ENCODE measurements around the gene MCAM. TPM values are rescaled to one million over a fixed set of nuclear protein-coding genes. Genes with fewer than 3 reads are reported as not detected.

The MCAM gene
- total and polyA plus RNA-seq, 4 donors: 274 to 1,386 (median 506) TPM

GRCh38 chr11:119277660-119278059 lies 39.3 kb downstream of the MCAM start:
- no peak overlapping the region for H3K4me3 ChIP-seq (ENCODE audit: low read length in 2 of 2)
- ATAC-seq (ENCODE audit: low FRiP score) (no peak), DNase-seq (no peak)
- peaks cover 0 to 8% of the 10 kb centered on the region in 2 donors for H3K36me3 ChIP-seq (ENCODE audit: control insufficient read depth in 1 of 2, insufficient read depth in 2 of 2, low read length in 1 of 2)
- H3K4me1 ChIP-seq (ENCODE audit: control insufficient read depth in 1 of 2, insufficient read depth in 2 of 2, low read length in 2 of 2): no peaks in the 10 kb centered on the region
- WGBS, 2 donors: 92 to 96% methylated on average over 1 of the region's 1 CpG
- H3K27ac ChIP-seq (ENCODE audit: low read depth in 1 of 2, low read length in 2 of 2): no peak overlapping the region
- intact Hi-C loops (cut with DNase I): no loop called here
- H3K27me3 ChIP-seq (ENCODE audit: control insufficient read depth in 1 of 2, insufficient read depth in 2 of 2, low read length in 1 of 2): no peaks in the 10 kb centered on the region
- H3K9me3 ChIP-seq (ENCODE audit: control insufficient read depth, low read length): no peaks in the 10 kb centered on the region

DNA sequence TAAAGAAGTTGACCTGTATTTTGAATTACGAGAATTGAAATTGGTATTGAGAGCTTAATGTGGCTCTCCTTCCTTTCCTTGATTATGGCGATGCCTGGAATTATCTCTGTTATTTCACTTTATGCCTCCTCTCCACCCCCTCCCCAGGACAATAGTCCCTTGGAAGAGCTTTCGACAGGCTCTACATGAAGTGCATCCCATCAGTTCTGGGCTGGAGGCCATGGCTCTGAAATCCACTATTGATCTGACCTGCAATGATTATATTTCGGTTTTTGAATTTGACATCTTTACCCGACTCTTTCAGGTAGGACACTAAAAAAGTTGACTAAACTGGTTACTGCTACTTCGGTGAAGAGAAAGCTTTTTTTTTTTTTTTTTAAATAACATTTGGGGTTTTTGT lies 43.2 kb downstream of the MCAM start:
- H3K36me3 ChIP-seq (ENCODE audit: control insufficient read depth in 1 of 2, insufficient read depth in 2 of 2, low read length in 1 of 2): peaks cover 0 to 7% of the 10 kb centered on the region in 2 donors
- DNase-seq: no peak
- intact Hi-C loops (cut with DNase I): no loop called here
- no peak overlapping the region for H3K4me3 ChIP-seq (ENCODE audit: low read length in 2 of 2)
- peaks cover 0 to 1% of the 10 kb centered on the region in 2 donors for H3K4me1 ChIP-seq (ENCODE audit: control insufficient read depth in 1 of 2, insufficient read depth in 2 of 2, low read length in 2 of 2)
- no peaks in the 10 kb centered on the region for H3K27me3 ChIP-seq (ENCODE audit: control insufficient read depth in 1 of 2, insufficient read depth in 2 of 2, low read length in 1 of 2)
- no peak overlapping the region for H3K27ac ChIP-seq (ENCODE audit: low read depth in 1 of 2, low read length in 2 of 2)
- ATAC-seq (ENCODE audit: low FRiP score): no peak
- no peaks in the 10 kb centered on the region for H3K9me3 ChIP-seq (ENCODE audit: control insufficient read depth, low read length)
- 92 to 93% methylated on average over 6 of the region's 6 CpGs for WGBS, 2 donors

DNA sequence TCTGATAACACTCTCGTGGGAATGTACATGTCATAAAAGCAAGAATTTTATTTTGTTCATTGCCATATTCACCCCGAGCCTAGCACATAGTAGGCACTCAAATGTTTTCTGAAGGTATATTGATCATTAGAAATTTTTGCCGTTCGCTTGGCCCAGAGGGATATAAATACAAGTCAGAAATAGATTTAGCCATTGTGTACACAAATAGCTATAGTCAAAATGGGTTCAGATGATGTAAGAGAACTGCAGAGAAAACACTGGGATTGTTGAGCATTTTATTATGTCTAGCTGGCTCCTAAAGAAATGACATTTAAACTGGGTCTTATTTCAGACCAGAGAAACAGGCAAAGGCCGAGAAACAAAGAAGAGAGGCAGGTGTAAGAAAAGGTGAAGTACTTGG lies 49.3 kb downstream of the MCAM start:
- Histone ChIP-seq H3K36me3 (ENCODE audit: control insufficient read depth in 1 of 2, insufficient read depth in 2 of 2, low read length in 1 of 2) (no peaks in the 10 kb centered on the region), H3K4me1 (ENCODE audit: control insufficient read depth in 1 of 2, insufficient read depth in 2 of 2, low read length in 2 of 2) (peaks cover 4 to 10% of the 10 kb centered on the region in 2 donors), H3K27me3 (ENCODE audit: control insufficient read depth in 1 of 2, insufficient read depth in 2 of 2, low read length in 1 of 2) (no peaks in the 10 kb centered on the region), H3K4me3 (ENCODE audit: low read length in 2 of 2) (no peak overlapping the region), H3K9me3 (ENCODE audit: control insufficient read depth, low read length) (no peaks in the 10 kb centered on the region), H3K27ac (ENCODE audit: low read depth in 1 of 2, low read length in 2 of 2) (no peak overlapping the region)
- ATAC-seq (ENCODE audit: low FRiP score) (no peak), DNase-seq (no peak)
- intact Hi-C loops (cut with DNase I): no loop called here
- 24 to 31% methylated on average over 5 of the region's 5 CpGs for WGBS, 2 donors

DNA sequence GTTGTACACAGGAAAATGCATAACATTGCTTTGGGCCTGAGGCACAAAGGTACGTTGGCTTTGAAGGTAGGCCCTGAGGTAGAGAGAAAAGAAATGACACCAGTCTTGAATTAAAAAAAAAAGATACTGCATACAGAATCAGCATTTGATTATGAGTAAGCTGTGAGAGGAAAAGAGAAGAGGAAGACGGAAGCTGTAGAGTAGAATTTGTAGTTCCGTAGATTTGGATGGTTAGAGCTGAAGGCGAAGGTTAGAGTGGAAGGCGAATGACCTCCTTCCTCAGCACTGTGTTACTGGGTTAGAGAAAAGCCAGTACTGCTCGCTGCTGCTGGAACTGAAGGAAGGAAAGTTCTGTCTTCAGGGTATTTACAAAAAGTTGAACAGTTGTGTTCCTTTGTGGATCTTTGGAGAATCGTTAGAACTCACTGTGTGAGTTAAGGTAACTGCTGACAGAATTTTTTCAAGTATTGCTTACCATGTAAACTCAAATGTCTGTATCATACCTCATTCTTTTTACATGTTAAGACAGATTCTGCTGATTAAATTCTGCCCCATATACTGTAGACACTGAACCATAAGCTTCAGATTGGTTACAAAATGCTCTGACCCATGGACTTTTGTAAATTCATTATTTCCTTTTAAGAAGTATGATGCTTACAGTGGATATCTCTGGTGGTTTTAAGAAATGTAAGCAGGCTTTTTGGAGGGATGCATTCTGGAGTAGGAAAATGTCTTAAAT lies 50.2 kb downstream of the MCAM start:
- no peaks in the 10 kb centered on the region for H3K27me3 ChIP-seq (ENCODE audit: control insufficient read depth in 1 of 2, insufficient read depth in 2 of 2, low read length in 1 of 2)
- H3K4me3 ChIP-seq (ENCODE audit: low read length in 2 of 2): no peak overlapping the region
- WGBS, 2 donors: 86 to 94% methylated on average over 7 of the region's 7 CpGs
- H3K36me3 ChIP-seq (ENCODE audit: control insufficient read depth in 1 of 2, insufficient read depth in 2 of 2, low read length in 1 of 2): no peaks in the 10 kb centered on the region
- ATAC-seq (ENCODE audit: low FRiP score) (no peak), DNase-seq (no peak)
- intact Hi-C loops (cut with DNase I): no loop called here
- H3K27ac ChIP-seq (ENCODE audit: low read depth in 1 of 2, low read length in 2 of 2): no peak overlapping the region
- H3K4me1 ChIP-seq (ENCODE audit: control insufficient read depth in 1 of 2, insufficient read depth in 2 of 2, low read length in 2 of 2): peaks cover 6 to 13% of the 10 kb centered on the region in 2 donors
- no peaks in the 10 kb centered on the region for H3K9me3 ChIP-seq (ENCODE audit: control insufficient read depth, low read length)

- Histone ChIP-seq H3K9me3 (ENCODE audit: control insufficient read depth, low read length) (no peaks in the 10 kb centered on the region), H3K27ac (ENCODE audit: low read depth in 1 of 2, low read length in 2 of 2) (no peak overlapping the region), H3K4me1 (ENCODE audit: control insufficient read depth in 1 of 2, insufficient read depth in 2 of 2, low read length in 2 of 2) (peaks cover 6 to 13% of the 10 kb centered on the region in 2 donors), H3K36me3 (ENCODE audit: control insufficient read depth in 1 of 2, insufficient read depth in 2 of 2, low read length in 1 of 2) (no peaks in the 10 kb centered on the region), H3K4me3 (ENCODE audit: low read length in 2 of 2) (no peak overlapping the region), H3K27me3 (ENCODE audit: control insufficient read depth in 1 of 2, insufficient read depth in 2 of 2, low read length in 1 of 2) (no peaks in the 10 kb centered on the region)
- no peak for DNase-seq
- ATAC-seq (ENCODE audit: low FRiP score): no peak
- intact Hi-C loops (cut with DNase I): no loop called here
- 96 to 100% methylated on average over 3 of the region's 3 CpGs for WGBS, 2 donors
Measured at GRCh38 chr11:119266063-119266462, 50.9 kb downstream of the MCAM start.

GRCh38 chr11:119263352-119263940 lies 53.5 kb downstream of the MCAM start:
- no peak overlapping the region for H3K4me3 ChIP-seq (ENCODE audit: low read length in 2 of 2)
- peaks cover 6 to 9% of the 10 kb centered on the region in 2 donors for H3K4me1 ChIP-seq (ENCODE audit: control insufficient read depth in 1 of 2, insufficient read depth in 2 of 2, low read length in 2 of 2)
- intact Hi-C loops (cut with DNase I): no loop called here
- WGBS, 2 donors: 5 to 12% methylated on average over 3 of the region's 3 CpGs
- H3K27me3 ChIP-seq (ENCODE audit: control insufficient read depth in 1 of 2, insufficient read depth in 2 of 2, low read length in 1 of 2): no peaks in the 10 kb centered on the region
- no peaks in the 10 kb centered on the region for H3K9me3 ChIP-seq (ENCODE audit: control insufficient read depth, low read length)
- DNase-seq (no peak), ATAC-seq (ENCODE audit: low FRiP score) (no peak)
- H3K36me3 ChIP-seq (ENCODE audit: control insufficient read depth in 1 of 2, insufficient read depth in 2 of 2, low read length in 1 of 2): no peaks in the 10 kb centered on the region
- no peak overlapping the region for H3K27ac ChIP-seq (ENCODE audit: low read depth in 1 of 2, low read length in 2 of 2)

DNA sequence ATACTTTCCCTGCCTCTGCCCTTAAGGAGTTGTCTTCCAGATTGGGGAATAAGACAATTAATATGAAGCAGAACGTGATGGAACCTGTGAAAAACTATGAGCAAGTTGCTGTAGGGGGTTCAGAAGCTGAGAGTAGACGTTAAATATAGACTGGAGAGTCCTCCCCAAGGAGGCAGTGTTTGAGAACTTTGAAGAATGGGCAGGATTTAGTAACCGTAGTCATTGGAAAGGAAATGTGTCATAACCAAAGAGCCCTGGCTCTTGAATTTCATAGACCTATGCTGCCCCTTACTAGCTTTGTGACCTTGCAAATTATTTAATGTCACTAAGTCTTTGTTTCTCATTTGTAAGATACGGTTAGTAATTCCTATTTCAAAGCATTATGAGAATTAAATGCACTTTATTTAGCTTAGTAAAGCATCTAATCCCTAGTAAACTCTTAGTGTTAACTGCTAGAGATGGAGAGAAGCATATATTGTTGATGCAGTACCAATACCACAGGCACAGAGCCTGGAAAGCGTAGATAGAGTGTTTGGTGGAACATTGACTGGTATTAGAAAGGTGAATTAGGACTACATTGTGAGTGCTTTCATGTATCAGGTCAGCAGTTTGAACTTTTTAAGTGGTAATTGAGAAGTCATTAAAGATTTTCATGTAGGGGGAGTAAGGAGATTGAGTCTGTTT lies 54.1 kb downstream of the MCAM start:
- WGBS, 2 donors: 49 to 54% methylated on average over 5 of the region's 5 CpGs
- DNase-seq: no peak
- Histone ChIP-seq H3K27ac (ENCODE audit: low read depth in 1 of 2, low read length in 2 of 2) (no peak overlapping the region), H3K36me3 (ENCODE audit: control insufficient read depth in 1 of 2, insufficient read depth in 2 of 2, low read length in 1 of 2) (no peaks in the 10 kb centered on the region), H3K9me3 (ENCODE audit: control insufficient read depth, low read length) (no peaks in the 10 kb centered on the region), H3K4me3 (ENCODE audit: low read length in 2 of 2) (no peak overlapping the region), H3K27me3 (ENCODE audit: control insufficient read depth in 1 of 2, insufficient read depth in 2 of 2, low read length in 1 of 2) (no peaks in the 10 kb centered on the region), H3K4me1 (ENCODE audit: control insufficient read depth in 1 of 2, insufficient read depth in 2 of 2, low read length in 2 of 2) (peaks cover 5 to 7% of the 10 kb centered on the region in 2 donors)
- intact Hi-C loops (cut with DNase I): no loop called here
- no peak for ATAC-seq (ENCODE audit: low FRiP score)

DNA sequence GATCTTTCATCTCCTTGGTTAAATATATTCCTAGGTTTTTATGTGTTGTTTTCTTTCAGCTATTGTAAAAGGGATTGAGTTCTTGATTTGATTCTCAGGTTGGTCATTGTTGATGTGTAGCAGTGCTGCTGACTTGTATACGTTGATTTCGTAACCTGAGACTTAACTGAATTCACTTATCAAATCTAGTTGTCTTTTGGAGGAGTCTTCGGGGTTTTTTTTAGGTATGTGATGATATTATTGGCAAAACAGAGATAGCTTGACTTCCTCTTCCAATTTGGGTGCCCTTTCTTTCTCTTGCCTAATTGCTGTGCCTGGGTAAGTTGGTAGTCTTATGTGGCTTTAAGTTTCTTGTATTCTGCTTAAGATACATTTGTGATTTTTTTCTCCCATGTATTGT lies 57.9 kb downstream of the MCAM start:
- DNase-seq: no peak
- H3K27me3 ChIP-seq (ENCODE audit: control insufficient read depth in 1 of 2, insufficient read depth in 2 of 2, low read length in 1 of 2): no peaks in the 10 kb centered on the region
- WGBS, 2 donors: 81 to 88% methylated on average over 3 of the region's 3 CpGs
- peaks cover 5% of the 10 kb centered on the region in 2 donors for H3K4me1 ChIP-seq (ENCODE audit: control insufficient read depth in 1 of 2, insufficient read depth in 2 of 2, low read length in 2 of 2)
- no peaks in the 10 kb centered on the region for H3K36me3 ChIP-seq (ENCODE audit: control insufficient read depth in 1 of 2, insufficient read depth in 2 of 2, low read length in 1 of 2)
- no peak overlapping the region for H3K27ac ChIP-seq (ENCODE audit: low read depth in 1 of 2, low read length in 2 of 2)
- intact Hi-C loops (cut with DNase I): no loop called here
- H3K9me3 ChIP-seq (ENCODE audit: control insufficient read depth, low read length): no peaks in the 10 kb centered on the region
- no peak for ATAC-seq (ENCODE audit: low FRiP score)
- no peak overlapping the region for H3K4me3 ChIP-seq (ENCODE audit: low read length in 2 of 2)
